Suprapubic skin (tissue), 4 donors: ENCODE measurements around the gene ZNF407. TPM values are rescaled to one million over a fixed set of nuclear protein-coding genes. Genes with fewer than 3 reads are reported as not detected.

ENCODE experiments used
- DNase-seq, 2 donors: peaks; one replicate each; pipeline ENCODE4 v3.0.0-alpha.2; 2019; ENCODE audit warnings: low spot score in 2 of 2
- H3K27ac ChIP-seq: fragments of 200-600 bp; sonication (generic); one replicate; pipeline ENCODE4 v1.5.1; 2019
- H3K27me3 ChIP-seq: fragments of 200-600 bp; sonication (generic); one replicate; pipeline ENCODE4 v1.5.1; 2019
- H3K36me3 ChIP-seq: fragments of 200-600 bp; sonication (generic); one replicate; pipeline ENCODE4 v1.5.1; 2019
- H3K4me1 ChIP-seq: fragments of 200-600 bp; sonication (generic); one replicate; pipeline ENCODE4 v1.5.1; 2019
- H3K4me3 ChIP-seq: fragments of 200-600 bp; sonication (generic); one replicate; pipeline ENCODE4 v1.5.1; 2019; ENCODE audit warnings: mild to moderate bottlenecking
- H3K9me3 ChIP-seq: fragments of 200-600 bp; sonication (generic); one replicate; pipeline ENCODE4 v1.5.1; 2019
- EP300 ChIP-seq: sonication (generic); formaldehyde crosslinking; IDR thresholded peaks from one replicate; pipeline ENCODE4 v1.6.1; 2017; ENCODE audit warnings: antibody characterized with exemption
- POLR2A ChIP-seq, 2 donors: fragments of 450-650 bp; IDR thresholded peaks; one replicate each; pipeline ENCODE4 v1.6.1; 2017; ENCODE audit warnings: antibody characterized with exemption in 2 of 2, mild to moderate bottlenecking in 2 of 2, moderate library complexity in 2 of 2
- POLR2AphosphoS5 ChIP-seq, 3 donors: sonication (generic); formaldehyde crosslinking; IDR thresholded peaks; one replicate each; pipeline ENCODE4 v1.6.1; 2017; ENCODE audit warnings: antibody characterized with exemption in 3 of 3
- WGBS: methylation state at CpG from one replicate; pipeline ENCODE4 v1.1.5; 2018; 5-methylcytosine and 5-hydroxymethylcytosine counted together
- total RNA-seq, 4 donors: library from RNA; depleted of rRNA; stranded (reverse); fragments of >200 nt; gene quantifications; one replicate each; pipeline ENCODE4 v1.1.0, GENCODE V29; 2016
- TF ChIP-seq, protein P1 (sequence below), 2 donors: fragments of 200-600 bp in 1 of 2; fragments of 450-650 bp in 1 of 2; sonication (generic) in 1 of 2; IDR thresholded peaks; one replicate each; pipeline ENCODE4 v1.5.1; 2016 to 2019; ENCODE audit warnings: antibody characterized with exemption in 2 of 2, mild to moderate bottlenecking in 1 of 2, moderate library complexity in 1 of 2

Gene ZNF407
- total RNA-seq, 4 donors from 2014 or later, result 10.7 to 22.1 (median 13.8) TPM

GRCh38 chr18:74789078-74789477 lies 191.4 kb downstream of the ZNF407 start:
- no peaks in the 10 kb centered on the region for H3K9me3 ChIP-seq
- no peaks in the 10 kb centered on the region for H3K27me3 ChIP-seq
- H3K27ac ChIP-seq, result no peak overlapping the region
- H3K36me3 ChIP-seq, result peaks cover 11% of the 10 kb centered on the region
- no peak for TF ChIP-seq POLR2A (IDR thresholded peaks at IDR 0.05)
- TF ChIP-seq POLR2AphosphoS5 (IDR thresholded peaks at IDR 0.05), result no peak
- TF ChIP-seq EP300, result no peak
- TF ChIP-seq, protein P1, sequence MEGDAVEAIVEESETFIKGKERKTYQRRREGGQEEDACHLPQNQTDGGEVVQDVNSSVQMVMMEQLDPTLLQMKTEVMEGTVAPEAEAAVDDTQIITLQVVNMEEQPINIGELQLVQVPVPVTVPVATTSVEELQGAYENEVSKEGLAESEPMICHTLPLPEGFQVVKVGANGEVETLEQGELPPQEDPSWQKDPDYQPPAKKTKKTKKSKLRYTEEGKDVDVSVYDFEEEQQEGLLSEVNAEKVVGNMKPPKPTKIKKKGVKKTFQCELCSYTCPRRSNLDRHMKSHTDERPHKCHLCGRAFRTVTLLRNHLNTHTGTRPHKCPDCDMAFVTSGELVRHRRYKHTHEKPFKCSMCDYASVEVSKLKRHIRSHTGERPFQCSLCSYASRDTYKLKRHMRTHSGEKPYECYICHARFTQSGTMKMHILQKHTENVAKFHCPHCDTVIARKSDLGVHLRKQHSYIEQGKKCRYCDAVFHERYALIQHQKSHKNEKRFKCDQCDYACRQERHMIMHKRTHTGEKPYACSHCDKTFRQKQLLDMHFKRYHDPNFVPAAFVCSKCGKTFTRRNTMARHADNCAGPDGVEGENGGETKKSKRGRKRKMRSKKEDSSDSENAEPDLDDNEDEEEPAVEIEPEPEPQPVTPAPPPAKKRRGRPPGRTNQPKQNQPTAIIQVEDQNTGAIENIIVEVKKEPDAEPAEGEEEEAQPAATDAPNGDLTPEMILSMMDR (IDR thresholded peaks at IDR 0.05), result no peak
- no peak for DNase-seq
- H3K4me1 ChIP-seq, result no peaks in the 10 kb centered on the region
- H3K4me3 ChIP-seq, result no peak overlapping the region
- WGBS, result 95% methylated on average over 8 of the region's 8 CpGs

GRCh38 chr18:74790451-74790850 lies 192.8 kb downstream of the ZNF407 start:
- Histone ChIP-seq H3K27ac (no peak overlapping the region), H3K9me3 (no peaks in the 10 kb centered on the region), H3K4me1 (no peaks in the 10 kb centered on the region), H3K27me3 (no peaks in the 10 kb centered on the region), H3K4me3 (no peak overlapping the region), H3K36me3 (peaks cover 11% of the 10 kb centered on the region)
- DNase-seq, result no peak
- no peak for TF ChIP-seq POLR2A (IDR thresholded peaks at IDR 0.05)
- TF ChIP-seq, protein P1 (IDR thresholded peaks at IDR 0.05), result no peak
- TF ChIP-seq EP300, result no peak
- TF ChIP-seq POLR2AphosphoS5 (IDR thresholded peaks at IDR 0.05), result no peak
- WGBS, result 86% methylated on average over 1 of the region's 1 CpG

DNA sequence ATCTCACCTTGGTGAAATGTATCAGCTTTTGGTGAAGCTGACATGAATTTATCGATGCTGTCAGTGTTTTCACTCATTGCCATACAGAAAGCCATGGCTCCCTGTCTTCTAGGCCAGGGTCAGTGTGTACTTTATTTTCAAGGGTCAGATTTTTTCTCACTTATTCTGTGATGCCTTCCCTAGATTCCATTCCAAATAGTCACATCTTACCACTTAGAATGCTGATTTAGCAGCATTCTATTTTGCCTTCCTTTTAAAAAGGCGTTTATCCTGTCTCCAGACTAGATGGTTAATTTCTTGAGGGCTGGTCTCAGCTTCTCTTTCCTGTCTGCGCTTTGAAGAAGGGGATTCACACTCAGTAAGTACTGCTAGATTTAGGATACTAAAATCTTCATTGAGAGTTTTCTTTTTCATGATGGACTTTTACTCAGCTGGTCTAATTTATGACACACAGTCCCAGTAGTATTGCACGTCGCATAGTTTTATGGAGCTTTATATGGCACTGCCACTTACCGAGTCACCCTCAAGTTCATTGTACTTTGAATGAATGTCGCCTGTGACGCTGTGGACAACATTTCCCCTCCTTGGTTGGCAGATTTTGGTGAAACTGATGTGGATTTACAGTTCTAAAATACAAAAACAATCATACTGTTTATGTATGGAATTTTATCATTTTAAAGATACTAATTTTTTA lies 194.0 kb downstream of the ZNF407 start:
- H3K27me3 ChIP-seq, result no peaks in the 10 kb centered on the region
- TF ChIP-seq EP300 (no peak), POLR2A (IDR thresholded peaks at IDR 0.05) (no peak), POLR2AphosphoS5 (IDR thresholded peaks at IDR 0.05) (no peak)
- TF ChIP-seq, protein P1 (IDR thresholded peaks at IDR 0.05), result no peak
- no peak overlapping the region for H3K4me3 ChIP-seq

DNA sequence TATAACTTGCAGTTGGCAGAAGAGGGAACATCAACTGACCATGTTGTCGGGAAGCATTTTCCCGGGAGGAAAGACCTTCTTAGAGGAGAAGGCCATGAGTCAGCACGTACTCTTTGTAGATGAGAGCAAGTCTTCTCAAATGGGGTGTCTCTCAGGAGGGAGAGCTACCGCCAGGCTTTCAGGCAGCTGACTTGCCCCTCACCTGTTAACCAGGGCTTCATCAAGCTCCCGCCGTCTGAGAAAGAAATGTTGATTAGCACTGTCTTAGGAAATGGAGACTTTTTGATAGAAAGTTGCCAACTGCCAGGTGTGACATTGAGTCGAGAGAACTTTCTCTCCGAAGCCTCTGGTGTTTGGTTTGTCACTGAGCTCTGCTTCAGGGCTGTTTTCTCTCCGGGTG lies 196.1 kb downstream of the ZNF407 start:
- no peaks in the 10 kb centered on the region for H3K36me3 ChIP-seq
- no peak overlapping the region for H3K4me3 ChIP-seq
- H3K9me3 ChIP-seq, result no peaks in the 10 kb centered on the region
- TF ChIP-seq, protein P1 (IDR thresholded peaks at IDR 0.05), result no peak
- TF ChIP-seq POLR2AphosphoS5 (IDR thresholded peaks at IDR 0.05) (no peak), POLR2A (IDR thresholded peaks at IDR 0.05) (no peak), EP300 (no peak)
- no peak overlapping the region for H3K27ac ChIP-seq
- DNase-seq, result no peak
- peaks cover 13% of the 10 kb centered on the region for H3K4me1 ChIP-seq
- WGBS, result 79% methylated on average over 9 of the region's 9 CpGs
- no peaks in the 10 kb centered on the region for H3K27me3 ChIP-seq

More for the DNA sequence above, 194.0 kb downstream of the ZNF407 start:
- no peak overlapping the region for H3K27ac ChIP-seq
- peaks cover 7% of the 10 kb centered on the region for H3K36me3 ChIP-seq
- no peaks in the 10 kb centered on the region for H3K9me3 ChIP-seq
- no peak for DNase-seq
- peaks cover 2% of the 10 kb centered on the region for H3K4me1 ChIP-seq
- 95% methylated on average over 8 of the region's 8 CpGs for WGBS

GRCh38 chr18:74795751-74796150 lies 198.1 kb downstream of the ZNF407 start:
- Histone ChIP-seq H3K9me3 (no peaks in the 10 kb centered on the region), H3K27ac (no peak overlapping the region), H3K27me3 (no peaks in the 10 kb centered on the region), H3K4me1 (peaks cover 13% of the 10 kb centered on the region), H3K36me3 (no peaks in the 10 kb centered on the region), H3K4me3 (no peak overlapping the region)
- TF ChIP-seq POLR2A (IDR thresholded peaks at IDR 0.05), result no peak
- no peak for TF ChIP-seq EP300
- TF ChIP-seq POLR2AphosphoS5 (IDR thresholded peaks at IDR 0.05), result no peak
- TF ChIP-seq, protein P1 (IDR thresholded peaks at IDR 0.05), result no peak
- no peak for DNase-seq
- WGBS, result 90% methylated on average over 9 of the region's 9 CpGs
